ENCODE data around the gene ZNF529.
A peak's percentile ranks its signal among the peaks of the same experiment; 100 is the strongest.
"Not testable (repeated sequence)": the region's sequence is repeated elsewhere in the genome, so short reads cannot be mapped to it uniquely, and the experiment has no call there.

Gene ZNF529

DNA sequence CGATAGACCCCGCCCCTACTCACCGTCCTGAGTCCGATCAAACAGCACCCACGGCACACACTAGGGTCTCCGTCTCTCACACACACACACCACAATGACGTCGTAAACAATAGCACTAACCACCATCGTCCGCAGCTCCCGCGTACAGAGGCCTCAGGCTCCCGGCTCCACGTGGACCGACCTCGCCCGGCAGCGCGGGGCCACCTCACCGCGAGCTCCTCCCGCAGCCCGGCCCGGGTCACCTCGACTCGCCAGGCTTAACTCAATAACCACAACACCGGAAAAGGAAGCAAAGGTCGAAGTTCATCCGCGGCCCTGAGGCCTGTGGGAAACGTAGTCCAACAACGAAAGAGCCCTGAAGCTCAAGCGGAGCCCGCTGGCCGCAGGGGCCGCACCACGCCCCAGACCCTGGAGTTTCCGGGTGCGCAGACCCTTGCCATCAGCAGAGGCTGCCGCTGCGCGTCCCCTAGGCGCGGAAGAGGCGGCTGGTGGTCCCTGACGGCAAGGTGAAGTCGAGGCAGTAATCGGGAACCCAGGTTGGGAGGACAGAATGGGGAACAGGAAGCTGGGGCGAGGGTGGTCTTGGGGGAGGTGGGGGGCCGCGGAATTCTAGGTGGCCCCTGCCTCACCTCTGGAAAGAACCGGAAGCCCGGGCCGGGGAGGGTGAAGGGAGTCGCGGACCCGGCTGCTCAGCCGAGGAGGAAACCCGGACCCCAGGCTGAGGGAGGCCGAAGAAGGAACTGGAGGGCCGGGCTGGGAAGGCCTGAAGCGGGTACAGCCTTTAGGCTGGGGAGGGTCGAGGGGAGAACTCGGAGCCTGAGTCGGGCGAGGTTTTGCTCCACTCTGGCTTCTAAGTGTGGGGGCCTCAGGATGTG is at the start of gene ZNF529:
Gene ZNF529 (minus strand): TSS at position 273 of the 875 bp plus-strand sequence. CDS start 946 bp downstream, outside the sequence.
- DNase-seq: peak; percentile 91

DNA sequence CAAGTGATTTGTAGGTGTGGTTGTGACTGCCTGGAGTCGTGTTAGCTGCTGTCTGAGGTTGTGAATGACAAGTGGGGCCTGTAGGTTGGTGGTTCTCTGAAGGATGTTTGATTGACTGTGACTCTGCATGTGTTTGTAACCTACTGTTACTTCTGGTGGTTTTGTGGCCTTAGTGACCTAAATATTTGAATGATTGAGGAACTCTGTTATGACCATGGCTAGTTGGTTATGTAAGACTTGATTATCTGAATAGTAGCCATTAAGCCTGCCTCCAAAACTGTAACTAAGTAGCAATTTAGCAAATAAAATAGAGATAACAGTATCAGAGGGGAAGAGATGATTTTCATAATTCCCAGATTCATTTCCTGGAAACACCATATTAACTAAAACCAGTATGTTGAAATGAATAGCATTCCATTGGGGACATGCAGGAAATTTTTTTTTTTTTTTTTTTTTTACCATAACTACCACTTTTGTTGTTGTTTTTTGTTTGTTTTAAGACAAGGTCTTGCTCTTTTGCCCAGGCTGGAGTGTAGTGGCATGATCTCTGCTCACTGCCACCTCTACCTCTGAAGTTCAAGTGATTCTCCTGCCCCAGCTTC is 32.9 kb upstream of the ZNF529 start:
- DNase-seq: no peak

DNA sequence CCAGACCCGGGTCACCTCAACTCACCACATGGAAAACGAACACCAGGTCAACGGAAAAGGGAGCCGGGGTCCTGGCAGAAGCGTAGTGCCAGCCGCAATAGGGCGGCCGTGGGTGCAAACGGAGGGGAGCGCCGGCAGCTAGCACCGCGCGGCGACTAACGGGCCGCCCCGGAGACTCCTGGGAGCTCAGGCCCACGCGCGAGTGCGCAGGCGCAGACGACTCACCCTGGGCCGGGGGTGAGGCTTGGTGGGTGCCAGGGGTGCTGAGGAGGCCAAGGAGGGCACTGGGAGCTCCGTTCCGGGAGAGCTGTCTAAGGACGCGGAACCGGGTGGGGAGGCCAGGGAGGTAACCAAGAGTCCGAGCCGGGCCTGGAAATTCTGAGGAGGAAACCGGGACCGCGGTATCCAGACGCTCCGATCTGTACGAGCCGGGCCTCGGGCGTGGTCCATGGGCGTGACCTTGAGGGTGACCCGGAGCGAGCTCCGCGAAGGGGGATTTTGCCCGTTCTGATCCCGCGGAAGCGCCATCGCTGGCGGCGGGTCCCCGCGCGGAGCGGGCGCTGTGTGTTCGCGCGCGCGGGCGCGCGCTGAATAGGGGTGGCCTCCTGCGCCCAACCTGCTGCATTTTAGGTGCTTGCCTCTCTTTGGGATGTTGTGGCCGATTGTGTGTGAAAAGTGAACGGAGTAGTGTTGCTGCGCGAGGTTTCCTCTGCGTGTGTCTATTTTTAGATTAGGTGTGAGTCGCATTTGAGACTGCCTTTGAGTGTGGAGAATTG is 32.2 kb upstream of the ZNF529 start, which contains the start of gene ZNF382:
Gene ZNF382 (plus strand): TSS at position 213 of the 776 bp plus-strand sequence. CDS start 4,602 bp downstream, outside the sequence.
- DNase-seq: peak; percentile 49

DNA sequence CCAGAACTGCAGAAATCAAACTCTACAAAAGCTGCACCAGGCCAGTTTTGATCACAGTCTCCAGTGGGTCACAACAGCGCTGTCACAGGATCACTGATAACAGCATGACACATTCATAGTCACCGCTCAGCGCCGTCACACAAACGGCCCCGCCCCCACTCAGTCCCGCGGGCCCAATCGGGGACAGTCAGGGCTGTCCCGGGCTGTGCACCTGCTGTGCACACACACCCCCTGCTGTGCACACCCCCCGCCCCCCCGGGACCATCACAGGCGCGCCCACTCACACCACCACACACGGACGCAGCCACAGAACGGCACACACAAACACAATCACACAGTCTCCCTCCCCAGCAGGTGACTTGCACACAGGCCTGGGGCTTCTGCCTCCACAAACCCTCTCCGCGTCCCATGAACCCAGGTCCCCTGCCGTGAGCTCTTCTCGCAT is 31.6 kb upstream of the ZNF529 start:
- peak; percentile 4 for DNase-seq

- not testable (repeated sequence) for DNase-seq
Observed at GRCh38 chr19:36602681-36603080, 29.6 kb upstream of the ZNF529 start.

DNA sequence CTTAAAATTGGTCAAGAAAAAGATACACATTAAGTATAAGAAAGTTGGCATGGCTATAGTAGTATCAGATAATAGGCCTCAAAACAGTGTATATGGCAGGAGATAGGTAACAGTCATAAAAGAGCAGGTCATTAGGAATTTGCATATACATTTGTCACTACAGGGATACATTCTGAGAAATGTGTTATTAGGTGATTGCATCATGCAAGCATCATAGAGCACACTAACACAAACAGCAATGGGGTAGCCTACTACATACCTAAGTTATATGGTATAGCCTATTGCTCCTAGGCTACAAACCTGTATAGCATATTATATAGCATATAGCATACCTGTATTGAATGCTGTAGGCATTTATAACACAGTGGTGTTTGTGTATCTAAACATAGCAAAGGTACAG is 6.2 kb upstream of the ZNF529 start:
- no peak for DNase-seq

- DNase-seq: no peak
Observed at GRCh38 chr19:36577271-36577996, 4.3 kb upstream of the ZNF529 start.

DNA sequence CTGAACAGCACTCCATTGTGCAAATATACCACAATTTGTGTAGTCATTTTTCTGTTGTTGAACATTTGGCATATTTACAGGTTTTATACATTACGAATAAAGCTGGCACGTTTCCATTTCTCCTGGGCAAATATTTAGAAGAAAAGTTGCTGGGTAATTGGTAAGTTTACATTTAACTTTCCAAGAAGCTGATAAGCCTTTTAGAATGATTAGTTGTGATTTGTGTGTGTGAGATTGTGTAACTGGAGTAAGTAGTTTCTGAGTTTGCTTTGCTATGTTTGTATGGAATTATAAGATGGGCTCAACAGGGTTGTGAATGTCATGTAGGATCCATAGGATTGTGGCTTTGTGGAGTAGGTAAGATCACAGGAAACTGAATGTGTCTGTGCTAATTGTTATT is 1.6 kb upstream of the ZNF529 start:
- no peak for DNase-seq

- no peak for DNase-seq
Observed at GRCh38 chr19:36573895-36574720, 1.0 kb upstream of the ZNF529 start.

DNA sequence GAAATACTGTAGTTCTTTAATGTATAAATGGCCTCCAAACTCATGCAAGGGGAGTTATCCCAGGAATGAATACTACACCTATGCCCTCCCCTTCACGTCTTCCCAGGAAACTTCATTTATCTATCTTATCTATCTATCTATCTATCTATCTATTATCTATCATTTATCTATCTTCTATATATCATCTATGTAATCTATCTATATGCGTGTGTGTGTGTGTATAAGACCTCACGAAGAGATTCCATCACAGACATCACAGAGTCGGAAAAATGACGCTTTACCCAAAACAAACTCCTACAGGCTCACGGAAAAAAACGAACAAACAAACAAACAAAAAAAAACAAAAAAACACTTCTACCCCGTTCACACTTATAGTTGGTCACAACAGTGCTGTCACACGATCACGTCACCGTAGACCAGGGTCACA is 486 bp downstream of the ZNF529 start:
- DNase-seq: no peak

GRCh38 chr19:36564391-36564790 is 8.7 kb downstream of the ZNF529 start:
- no peak for DNase-seq

DNA sequence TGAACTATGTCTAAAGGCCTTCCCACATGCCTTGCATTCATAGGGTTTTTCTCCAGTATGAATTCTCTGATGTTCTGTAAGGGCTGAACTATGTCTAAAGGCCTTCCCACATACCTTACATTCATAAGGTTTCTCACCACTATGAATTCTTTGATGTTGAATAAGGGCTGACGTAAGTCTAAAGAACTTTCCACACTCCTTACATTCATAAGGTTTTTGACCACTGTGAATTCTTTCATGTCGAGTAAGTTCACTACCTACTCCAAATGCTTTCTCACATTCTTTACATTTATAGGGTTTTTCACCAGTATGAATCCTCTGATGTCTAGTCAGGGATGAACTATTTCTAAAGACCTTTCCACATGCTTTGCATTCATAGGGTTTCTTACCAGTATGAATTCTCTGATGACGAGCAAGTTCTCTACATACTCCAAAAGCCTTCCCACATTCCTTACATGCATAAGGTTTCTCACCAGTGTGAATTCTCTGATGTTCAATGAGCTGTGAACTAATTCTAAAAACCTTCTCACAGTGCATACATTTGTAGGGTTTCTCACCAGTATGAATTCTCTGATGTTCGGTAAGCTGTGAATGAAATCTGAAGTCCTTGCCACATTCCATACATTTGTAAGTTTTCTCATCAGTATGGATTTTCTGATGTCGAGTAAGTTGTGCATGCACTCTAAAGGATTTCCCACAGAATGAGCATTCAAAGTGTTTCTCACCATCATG is 25.9 kb downstream of the ZNF529 start:
- DNase-seq: no peak

- no peak for DNase-seq
Observed at GRCh38 chr19:36528921-36529518, 44.1 kb downstream of the ZNF529 start.

- peak; percentile 95 for DNase-seq
Observed at GRCh38 chr19:36528194-36528920, 44.7 kb downstream of the ZNF529 start, which contains the start of gene ZNF260. Gene ZNF260 (minus strand): TSS chr19:36528271. CDS start chr19:36515238, 13,033 bp downstream.

GRCh38 chr19:36527873-36528193 is 45.3 kb downstream of the ZNF529 start:
- DNase-seq: no peak

DNA sequence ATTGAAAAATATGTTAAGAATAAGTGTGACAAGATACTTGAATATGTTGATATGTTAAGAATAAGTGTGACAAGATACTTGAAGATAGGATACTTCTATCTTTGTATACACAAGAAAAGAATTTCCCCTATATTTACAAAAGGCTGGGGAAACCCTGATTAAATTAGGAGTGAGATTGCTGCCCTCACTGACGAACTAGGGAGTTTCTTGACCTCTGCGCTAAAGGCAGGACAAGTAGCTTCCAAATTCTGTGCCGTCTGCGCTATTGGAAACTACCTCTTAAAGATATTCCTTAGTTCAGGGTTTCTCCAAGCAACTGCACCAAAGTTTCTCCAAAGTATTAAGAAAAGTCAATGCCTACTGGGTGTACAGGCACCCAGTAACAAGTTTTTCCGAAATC is 45.8 kb downstream of the ZNF529 start:
- DNase-seq: no peak

DNA sequence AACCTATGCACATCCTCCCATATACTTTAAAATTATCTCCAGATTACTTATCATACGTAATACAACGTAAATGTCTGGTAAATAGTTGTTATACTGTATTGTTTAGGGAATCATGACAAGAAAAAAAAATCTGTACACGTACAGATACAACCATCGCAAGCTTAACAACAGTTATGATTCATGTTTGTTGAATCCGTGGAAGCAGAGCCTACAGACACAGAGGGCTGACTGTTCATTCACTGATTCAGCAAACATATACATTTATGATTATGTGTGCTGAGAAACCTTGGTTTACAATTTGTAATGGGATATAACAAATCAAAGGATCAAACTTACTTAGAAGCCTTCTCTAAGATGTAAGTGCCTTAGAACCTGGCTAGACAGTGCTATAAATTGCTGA is 46.5 kb downstream of the ZNF529 start:
- DNase-seq: no peak

- no peak for DNase-seq
Observed at GRCh38 chr19:36524617-36525016, 48.5 kb downstream of the ZNF529 start.

- no peak for DNase-seq
Observed at GRCh38 chr19:36514012-36514612, 59.0 kb downstream of the ZNF529 start.
